ENCODE measurements around the gene SAMD4A. TPM values are rescaled to one million over a fixed set of nuclear protein-coding genes. Genes with fewer than 3 reads are reported as not detected.

The SAMD4A gene
- total and polyA plus RNA-seq, 2 of the 4 experiments (the other 2 are of a cell fraction) = 22.9 to 38.2 TPM

DNA sequence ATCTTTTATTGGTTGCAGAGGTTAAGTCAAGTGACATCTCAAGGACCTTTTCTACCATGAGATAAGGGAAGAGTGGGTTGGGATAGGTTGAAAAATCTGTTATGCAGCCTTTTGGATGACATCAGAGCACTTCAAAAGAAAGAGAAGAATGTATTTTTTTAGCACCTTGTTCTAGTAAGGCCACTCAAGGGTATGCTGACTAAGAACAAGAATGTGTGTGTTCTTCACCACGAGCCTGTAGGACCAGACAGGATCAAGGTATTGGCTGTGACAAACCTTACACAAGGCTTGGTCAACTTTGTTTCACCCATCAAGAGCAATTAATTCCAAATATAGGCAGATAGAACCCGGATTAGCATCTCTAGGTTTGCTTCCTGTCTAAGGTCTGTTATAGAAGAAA lies 142.5 kb downstream of the SAMD4A start:
- no peak overlapping the region for H2AFZ ChIP-seq (replicated peaks; ENCODE audit: low read length, poor library complexity)
- ATAC-seq (ENCODE audit: low read depth) = no peak
- no peak overlapping the region for H3K4me2 ChIP-seq (ENCODE audit: low read depth, low read length)
- no peaks in the 10 kb centered on the region for H3K27me3 ChIP-seq (ENCODE audit: control insufficient read depth, insufficient read depth, low read length)
- H3K4ac ChIP-seq (ENCODE audit: low read depth, low read length) = no peak overlapping the region
- no peak overlapping the region for H2AK9ac ChIP-seq (replicated peaks; ENCODE audit: low read depth, low read length, poor library complexity)
- no peak overlapping the region for H3K18ac ChIP-seq (ENCODE audit: low read depth, low read length)
- H3K9me1 ChIP-seq (ENCODE audit: insufficient read depth, low read length) = peaks cover 24% of the 10 kb centered on the region
- H3K9ac ChIP-seq (ENCODE audit: low read depth, low read length) = no peak overlapping the region
- no CpG with 5 or more reads among the region's 2 CpGs for WGBS, 2 experiments (ENCODE audit: extremely low coverage in 2 of 2, insufficient read length in 1 of 2)
- H3K56ac ChIP-seq (ENCODE audit: extremely low read depth, insufficient read depth, low read length) = no peak overlapping the region
- H2AK5ac ChIP-seq (ENCODE audit: low read depth, low read length) = no peak overlapping the region
- ChIA-PET CTCF (no interaction called here), POLR2A (ENCODE audit: unreplicated experiment) (no interaction called here)
- TF ChIP-seq MXI1 (IDR thresholded peaks at IDR 0.05; ENCODE audit: borderline replicate concordance, low read depth, low read length) (no peak), MAFK (IDR thresholded peaks at IDR 0.05; ENCODE audit: low read depth, low read length) (no peak), FOS (IDR thresholded peaks at IDR 0.05; ENCODE audit: low read depth, low read length) (no peak), CEBPB (IDR thresholded peaks at IDR 0.05; ENCODE audit: low read depth, low read length) (no peak), SMC3 (IDR thresholded peaks at IDR 0.05; ENCODE audit: low read depth, low read length) (no peak), NFE2L2 (IDR thresholded peaks at IDR 0.05; ENCODE audit: low read depth, low read length) (no peak), BHLHE40 (IDR thresholded peaks at IDR 0.05; ENCODE audit: low read depth, low read length) (no peak), MAZ (IDR thresholded peaks at IDR 0.05; ENCODE audit: borderline replicate concordance, low read depth, low read length) (no peak), CHD1 (IDR thresholded peaks at IDR 0.05; ENCODE audit: low read depth, low read length) (no peak), RAD21 (IDR thresholded peaks at IDR 0.05; ENCODE audit: low read length) (no peak), RCOR1 (IDR thresholded peaks at IDR 0.05; ENCODE audit: insufficient replicate concordance, low read length) (no peak), POLR2A (IDR thresholded peaks at IDR 0.05; ENCODE audit: low read depth, low read length) (no peak)
- TF ChIP-seq, protein P1, sequence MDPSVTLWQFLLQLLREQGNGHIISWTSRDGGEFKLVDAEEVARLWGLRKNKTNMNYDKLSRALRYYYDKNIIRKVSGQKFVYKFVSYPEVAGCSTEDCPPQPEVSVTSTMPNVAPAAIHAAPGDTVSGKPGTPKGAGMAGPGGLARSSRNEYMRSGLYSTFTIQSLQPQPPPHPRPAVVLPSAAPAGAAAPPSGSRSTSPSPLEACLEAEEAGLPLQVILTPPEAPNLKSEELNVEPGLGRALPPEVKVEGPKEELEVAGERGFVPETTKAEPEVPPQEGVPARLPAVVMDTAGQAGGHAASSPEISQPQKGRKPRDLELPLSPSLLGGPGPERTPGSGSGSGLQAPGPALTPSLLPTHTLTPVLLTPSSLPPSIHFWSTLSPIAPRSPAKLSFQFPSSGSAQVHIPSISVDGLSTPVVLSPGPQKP (IDR thresholded peaks at IDR 0.05; ENCODE audit: borderline replicate concordance, low read depth, low read length) = no peak
- TF ChIP-seq, protein P2, sequence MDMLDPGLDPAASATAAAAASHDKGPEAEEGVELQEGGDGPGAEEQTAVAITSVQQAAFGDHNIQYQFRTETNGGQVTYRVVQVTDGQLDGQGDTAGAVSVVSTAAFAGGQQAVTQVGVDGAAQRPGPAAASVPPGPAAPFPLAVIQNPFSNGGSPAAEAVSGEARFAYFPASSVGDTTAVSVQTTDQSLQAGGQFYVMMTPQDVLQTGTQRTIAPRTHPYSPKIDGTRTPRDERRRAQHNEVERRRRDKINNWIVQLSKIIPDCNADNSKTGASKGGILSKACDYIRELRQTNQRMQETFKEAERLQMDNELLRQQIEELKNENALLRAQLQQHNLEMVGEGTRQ (IDR thresholded peaks at IDR 0.05; ENCODE audit: low read depth, low read length) = no peak
- TF ChIP-seq, protein P3, sequence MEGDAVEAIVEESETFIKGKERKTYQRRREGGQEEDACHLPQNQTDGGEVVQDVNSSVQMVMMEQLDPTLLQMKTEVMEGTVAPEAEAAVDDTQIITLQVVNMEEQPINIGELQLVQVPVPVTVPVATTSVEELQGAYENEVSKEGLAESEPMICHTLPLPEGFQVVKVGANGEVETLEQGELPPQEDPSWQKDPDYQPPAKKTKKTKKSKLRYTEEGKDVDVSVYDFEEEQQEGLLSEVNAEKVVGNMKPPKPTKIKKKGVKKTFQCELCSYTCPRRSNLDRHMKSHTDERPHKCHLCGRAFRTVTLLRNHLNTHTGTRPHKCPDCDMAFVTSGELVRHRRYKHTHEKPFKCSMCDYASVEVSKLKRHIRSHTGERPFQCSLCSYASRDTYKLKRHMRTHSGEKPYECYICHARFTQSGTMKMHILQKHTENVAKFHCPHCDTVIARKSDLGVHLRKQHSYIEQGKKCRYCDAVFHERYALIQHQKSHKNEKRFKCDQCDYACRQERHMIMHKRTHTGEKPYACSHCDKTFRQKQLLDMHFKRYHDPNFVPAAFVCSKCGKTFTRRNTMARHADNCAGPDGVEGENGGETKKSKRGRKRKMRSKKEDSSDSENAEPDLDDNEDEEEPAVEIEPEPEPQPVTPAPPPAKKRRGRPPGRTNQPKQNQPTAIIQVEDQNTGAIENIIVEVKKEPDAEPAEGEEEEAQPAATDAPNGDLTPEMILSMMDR (conservative IDR thresholded peaks at IDR 0.05; ENCODE audit: low read depth, low read length) = no peak
- no peak overlapping the region for H4K8ac ChIP-seq (ENCODE audit: low read depth in 2 of 2, low read length in 2 of 2)
- H4K20me1 ChIP-seq (ENCODE audit: insufficient read depth, low read length) = peaks cover 74% of the 10 kb centered on the region
- peaks cover 14% of the 10 kb centered on the region for H3K4me1 ChIP-seq (ENCODE audit: control insufficient read depth, insufficient read depth, low read length)
- DNase-seq = no peak
- H2BK15ac ChIP-seq (ENCODE audit: low read depth, low read length) = no peak overlapping the region
- peaks cover 62 to 90% of the 10 kb centered on the region in 2 experiments for H3K79me1 ChIP-seq (ENCODE audit: low read depth in 1 of 2, low read length in 2 of 2)
- no peak overlapping the region for H2BK20ac ChIP-seq (ENCODE audit: low read depth, low read length)
- no TSS peak for BruUV-seq (replicated peaks)
- H3K4me3 ChIP-seq (ENCODE audit: insufficient read depth, low read depth, low read length) = no peak overlapping the region
- no peak overlapping the region for H3K27ac ChIP-seq (ENCODE audit: insufficient read depth, low read length)
- no peak overlapping the region for H4K5ac ChIP-seq (ENCODE audit: low read depth, low read length)
- no peak overlapping the region for H3K23ac ChIP-seq (ENCODE audit: low read depth, low read length)
- intact Hi-C loops (cut with micrococcal nuclease) = no loop called here
- dilution Hi-C loops (cut with HindIII; ENCODE audit: low sequenced_read_pairs, unreplicated experiment) = no loop called here
- no peak overlapping the region for H2BK5ac ChIP-seq (ENCODE audit: low read depth, low read length, poor library complexity, severe bottlenecking)
- H3K9me3 ChIP-seq (ENCODE audit: control insufficient read depth, insufficient read depth, low read length) = no peaks in the 10 kb centered on the region
- H3K14ac ChIP-seq (replicated peaks; ENCODE audit: low read depth, low read length) = no peak overlapping the region
- peaks cover 6% of the 10 kb centered on the region for H3K36me3 ChIP-seq (ENCODE audit: control insufficient read depth, insufficient read depth, low read length)
- H4K91ac ChIP-seq (ENCODE audit: insufficient read depth, low read depth, low read length) = no peak overlapping the region
- in situ Hi-C loops (cut with MboI; ENCODE audit: low sequenced_read_pairs) = no loop called here
- H2BK120ac ChIP-seq (ENCODE audit: low read depth, low read length) = no peak overlapping the region
